ENCODE data around the gene SSU72.
"Not testable (repeated sequence)": the region's sequence is repeated elsewhere in the genome, so short reads cannot be mapped to it uniquely, and the experiment has no call there.

Gene SSU72

GRCh38 chr1:1540090-1540817 is 34.4 kb downstream of the SSU72 start, which contains the start of gene TMEM240:
Gene TMEM240 (minus strand): TSS chr1:1540624. CDS start chr1:1540346, 278 bp downstream.
- DNase-seq = peak; percentile 38

- no peak for DNase-seq
Observed at GRCh38 chr1:1539310-1540089, 35.2 kb downstream of the SSU72 start.

- no peak for DNase-seq
Observed at GRCh38 chr1:1538989-1539309, 35.7 kb downstream of the SSU72 start.

- no peak for DNase-seq
Observed at GRCh38 chr1:1538334-1538733, 36.3 kb downstream of the SSU72 start.

- no peak for DNase-seq
Observed at GRCh38 chr1:1537626-1538250, 36.9 kb downstream of the SSU72 start.

- DNase-seq = no peak
Observed at GRCh38 chr1:1536938-1537546, 37.6 kb downstream of the SSU72 start.

GRCh38 chr1:1536019-1536937 is 38.4 kb downstream of the SSU72 start:
- no peak for DNase-seq

GRCh38 chr1:1535201-1536018 is 39.3 kb downstream of the SSU72 start:
- no peak for DNase-seq

GRCh38 chr1:1534401-1535154 is 40.1 kb downstream of the SSU72 start:
- no peak for DNase-seq

GRCh38 chr1:1533894-1534291 is 40.8 kb downstream of the SSU72 start:
- not testable (repeated sequence) for DNase-seq

- DNase-seq = not testable (repeated sequence)
Observed at GRCh38 chr1:1533176-1533893, 41.3 kb downstream of the SSU72 start.

- DNase-seq = no peak
Observed at GRCh38 chr1:1531947-1532346, 42.7 kb downstream of the SSU72 start.

- DNase-seq = no peak
Observed at GRCh38 chr1:1529936-1530335, 44.7 kb downstream of the SSU72 start.

GRCh38 chr1:1529321-1529720 is 45.3 kb downstream of the SSU72 start:
- DNase-seq = no peak

GRCh38 chr1:1528301-1529267 is 46.1 kb downstream of the SSU72 start:
- DNase-seq = no peak

GRCh38 chr1:1527092-1527816 is 47.4 kb downstream of the SSU72 start:
- no peak for DNase-seq

GRCh38 chr1:1526476-1526875 is 48.2 kb downstream of the SSU72 start:
- DNase-seq = not testable (repeated sequence)
